BE2C (cell line): ENCODE results near the gene DPH2.

Experiments used
- DNase-seq: peaks from one replicate; pipeline ENCODE4 v3.0.0-alpha.2; 2020
- H3K27me3 ChIP-seq: fragments of 250-450 bp; sonication (Bioruptor Pico); 2 replicates; pipeline ENCODE4 v1.5.1; 2020; ENCODE audit warnings: mild to moderate bottlenecking
- H3K36me3 ChIP-seq: fragments of 250-450 bp; sonication (Bioruptor Pico); 2 replicates; pipeline ENCODE4 v1.5.1; 2020; ENCODE audit warnings: mild to moderate bottlenecking
- H3K4me1 ChIP-seq: fragments of 250-450 bp; sonication (Bioruptor Pico); 2 replicates; pipeline ENCODE4 v1.5.1; 2020
- H3K4me3 ChIP-seq: 2 replicates; pipeline ENCODE4 v1.5.1; 2011; ENCODE audit warnings: low read depth, low read length
- H3K9me3 ChIP-seq: fragments of 250-450 bp; sonication (Bioruptor Pico); 2 replicates; pipeline ENCODE4 v1.5.1; 2020
- CTCF ChIP-seq: IDR thresholded peaks from 2 replicates; pipeline ENCODE4 v1.5.1; 2012; ENCODE audit warnings: mild to moderate bottlenecking, low read depth, low read length

The DPH2 gene

GRCh38 chr1:43978551-43979260 lies 8.9 kb downstream of the DPH2 start, which contains the start of gene B4GALT2:
TSS of gene B4GALT2 (plus strand) at chr1:43979210. CDS start at chr1:43981161, 1,951 bp downstream.
- H3K36me3 ChIP-seq, result peaks cover 8% of the 10 kb centered on the region
- no peaks in the 10 kb centered on the region for H3K27me3 ChIP-seq
- TF ChIP-seq CTCF, result no peak
- H3K9me3 ChIP-seq, result no peaks in the 10 kb centered on the region
- no peaks in the 10 kb centered on the region for H3K4me1 ChIP-seq
- peak; percentile 42 for DNase-seq
- peak within 1 kb of the TSS; percentile 62 for H3K4me3 ChIP-seq

- no peak for DNase-seq
- H3K36me3 ChIP-seq, result peaks cover 8% of the 10 kb centered on the region
- H3K9me3 ChIP-seq, result no peaks in the 10 kb centered on the region
- no peaks in the 10 kb centered on the region for H3K27me3 ChIP-seq
- no peaks in the 10 kb centered on the region for H3K4me1 ChIP-seq
- TF ChIP-seq CTCF, result no peak
- H3K4me3 ChIP-seq, result peak overlapping the region; percentile 59
Measured at GRCh38 chr1:43979261-43979527, 9.4 kb downstream of the DPH2 start.

DNA sequence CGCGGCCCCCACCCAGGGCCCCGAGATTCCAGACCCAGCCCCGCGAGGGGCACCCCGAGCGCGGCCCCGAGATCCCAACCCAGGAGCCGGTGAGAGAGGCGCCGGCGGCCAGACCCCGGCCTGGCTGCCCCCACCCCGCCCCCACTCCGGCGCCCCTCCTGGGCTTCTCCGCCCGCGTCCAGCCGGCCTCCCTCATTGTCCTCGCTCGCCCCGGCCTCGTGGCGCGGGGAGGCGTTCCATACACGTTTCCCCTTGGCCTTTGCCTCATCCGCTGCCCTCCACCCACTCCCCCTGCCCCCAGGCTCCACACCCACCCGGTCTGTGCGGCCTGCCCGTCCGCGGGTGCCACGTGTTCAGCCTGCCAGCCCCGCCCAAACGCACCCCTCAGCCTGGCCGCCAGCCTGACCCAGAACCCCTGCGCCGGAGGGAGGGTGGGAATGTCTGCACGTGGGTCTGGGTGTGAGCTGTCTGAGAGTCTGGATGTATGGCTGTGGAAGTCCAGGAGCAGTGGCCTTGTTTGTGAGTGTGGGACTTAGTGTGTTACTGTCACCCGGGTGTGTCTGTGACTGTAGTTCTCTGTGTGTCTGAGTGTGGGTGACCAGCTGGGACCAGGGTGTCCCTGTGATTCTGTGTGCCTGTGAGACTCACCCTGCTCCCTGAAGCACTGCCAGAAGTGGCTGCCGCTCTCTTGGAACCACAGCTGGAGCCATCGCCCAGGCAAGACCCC lies 9.9 kb downstream of the DPH2 start:
- DNase-seq, result peak; percentile 63
- Histone ChIP-seq H3K4me1 (no peaks in the 10 kb centered on the region), H3K4me3 (peak overlapping the region; percentile 59), H3K36me3 (peaks cover 8% of the 10 kb centered on the region), H3K27me3 (no peaks in the 10 kb centered on the region), H3K9me3 (no peaks in the 10 kb centered on the region)
- no peak for TF ChIP-seq CTCF

DNA sequence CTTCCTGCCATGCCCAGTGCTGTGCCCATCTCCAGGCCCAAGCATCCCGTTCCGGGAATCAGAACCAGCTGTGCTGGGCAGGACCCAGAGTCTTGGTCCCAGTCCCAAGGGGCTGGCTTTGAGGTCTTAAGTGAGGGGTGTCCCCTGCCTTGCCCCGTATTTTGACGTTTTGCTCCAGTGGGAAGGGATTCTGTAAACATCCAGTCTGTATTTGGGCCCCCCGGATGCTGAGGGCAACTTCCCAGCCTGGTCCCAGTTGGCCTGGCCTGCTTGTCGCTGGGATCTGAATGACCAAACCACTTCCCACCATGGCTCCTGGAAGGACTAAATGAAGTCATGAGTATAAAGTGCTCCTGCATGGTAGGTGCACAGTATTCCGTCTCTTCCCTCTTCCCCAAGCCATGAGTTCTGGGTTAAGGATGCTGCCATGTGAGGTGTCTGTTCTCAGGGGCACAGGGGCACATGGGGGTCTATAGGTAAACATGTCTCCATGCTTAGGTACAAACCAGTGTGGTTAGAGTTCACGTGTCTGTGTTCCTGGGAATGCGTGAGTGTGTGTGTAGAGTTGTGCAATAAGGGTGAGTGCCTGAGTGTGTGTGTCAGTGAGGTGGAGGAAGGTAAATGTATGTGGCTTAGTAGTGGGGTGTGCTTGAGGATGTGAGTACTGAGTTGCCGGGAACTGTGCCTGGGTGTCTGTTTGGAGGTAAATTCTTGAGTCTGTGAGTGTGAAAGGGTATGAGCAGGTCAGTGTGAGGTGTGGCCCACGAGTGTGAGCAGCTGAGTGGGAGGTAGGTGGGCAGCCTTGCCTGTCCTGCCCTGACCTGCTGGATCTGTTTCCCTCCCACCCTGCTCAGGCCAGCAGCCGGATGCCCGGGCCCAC lies 10.7 kb downstream of the DPH2 start:
- H3K36me3 ChIP-seq, result peaks cover 8% of the 10 kb centered on the region

DNA sequence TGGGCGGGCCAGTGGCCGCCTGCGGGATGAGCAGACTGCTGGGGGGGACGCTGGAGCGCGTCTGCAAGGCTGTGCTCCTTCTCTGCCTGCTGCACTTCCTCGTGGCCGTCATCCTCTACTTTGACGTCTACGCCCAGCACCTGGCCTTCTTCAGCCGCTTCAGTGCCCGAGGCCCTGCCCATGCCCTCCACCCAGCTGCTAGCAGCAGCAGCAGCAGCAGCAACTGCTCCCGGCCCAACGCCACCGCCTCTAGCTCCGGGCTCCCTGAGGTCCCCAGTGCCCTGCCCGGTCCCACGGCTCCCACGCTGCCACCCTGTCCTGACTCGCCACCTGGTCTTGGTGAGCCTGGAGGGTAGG lies 11.3 kb downstream of the DPH2 start:
- no peaks in the 10 kb centered on the region for H3K4me1 ChIP-seq
- TF ChIP-seq CTCF, result no peak
- peaks cover 8% of the 10 kb centered on the region for H3K36me3 ChIP-seq

More for the DNA sequence above, 10.7 kb downstream of the DPH2 start:
- peak overlapping the region; percentile 59 for H3K4me3 ChIP-seq
- no peaks in the 10 kb centered on the region for H3K4me1 ChIP-seq
- no peak for TF ChIP-seq CTCF
- no peaks in the 10 kb centered on the region for H3K9me3 ChIP-seq
- no peak for DNase-seq
- no peaks in the 10 kb centered on the region for H3K27me3 ChIP-seq

More for the DNA sequence above, 11.3 kb downstream of the DPH2 start:
- no peaks in the 10 kb centered on the region for H3K9me3 ChIP-seq
- no peak for DNase-seq
- no peak overlapping the region for H3K4me3 ChIP-seq
- H3K27me3 ChIP-seq, result no peaks in the 10 kb centered on the region
